Measurements from ENCODE around the gene NUP205. TPM values are rescaled to one million over a fixed set of nuclear protein-coding genes. Genes with fewer than 3 reads are reported as not detected.

The NUP205 gene
- polyA plus RNA-seq, 12 donors = 21.9 to 42.9 (median 36.1) TPM; not detected in 1

DNA sequence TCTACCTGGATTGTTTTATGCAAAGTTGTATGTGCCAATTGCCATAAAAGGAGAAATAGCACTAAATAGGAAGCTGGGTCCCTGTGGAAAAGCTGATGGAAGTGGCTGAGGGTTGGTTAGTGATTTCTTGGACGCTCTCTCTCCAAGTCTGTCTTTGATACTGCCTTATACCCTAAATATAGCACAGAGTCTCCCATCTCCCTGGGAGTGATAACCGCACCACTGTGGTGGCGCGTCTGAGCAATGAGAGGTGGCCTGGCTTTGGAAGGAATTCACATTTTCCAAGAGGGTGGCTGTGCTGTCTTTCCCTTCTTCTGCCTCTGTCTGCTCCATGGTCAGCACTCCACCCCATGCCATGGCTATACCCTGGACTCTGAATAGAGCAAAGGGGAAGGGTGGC, 135.8 kb downstream of the NUP205 start:
- DNase-seq = no peak

DNA sequence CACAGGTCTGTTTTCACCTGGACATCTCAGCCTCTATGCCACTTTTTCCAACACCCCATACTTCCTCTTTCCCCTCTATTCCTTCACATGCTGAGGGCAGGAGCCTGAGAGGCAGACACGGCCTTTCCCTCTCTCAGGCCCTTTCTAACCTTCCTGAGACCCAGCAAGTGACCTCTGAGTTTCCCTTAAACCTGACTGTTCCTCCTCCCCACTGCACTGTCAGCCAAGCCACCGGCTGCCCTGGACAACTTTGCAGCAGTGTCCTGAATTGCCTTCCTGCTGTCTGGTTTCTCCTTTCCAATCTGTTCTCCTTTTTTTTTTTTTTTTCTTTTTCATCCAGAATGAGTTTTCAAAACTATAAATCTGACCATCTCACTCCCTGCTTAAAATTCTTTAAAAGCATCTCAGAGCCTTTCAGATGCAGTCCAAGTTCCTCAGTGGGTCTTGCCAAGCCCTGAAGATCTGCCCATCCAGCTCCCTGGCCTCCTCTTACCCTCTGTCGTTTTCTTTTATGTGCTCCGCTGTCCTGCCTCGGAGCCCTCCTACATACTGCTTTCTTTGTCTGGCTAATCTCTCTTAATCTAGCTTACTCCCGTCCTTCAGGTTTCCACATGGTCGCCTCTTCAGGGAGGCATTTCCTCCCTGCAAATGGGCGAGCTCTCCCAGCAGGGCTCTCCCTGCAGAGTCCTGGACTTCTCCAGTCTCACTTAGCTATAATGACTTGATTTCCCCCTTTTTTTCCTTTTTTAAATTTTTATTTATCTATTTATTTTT, 139.7 kb downstream of the NUP205 start:
- DNase-seq = no peak

Other genes starting within 250 kb of the NUP205 start
- gene CNOT4, start 47.8 kb upstream of the NUP205 start, polyA plus RNA-seq (ENCODE audit: insufficient read length in 12 of 12) = 10 to 100 TPM in 11 of 12 donors, not detected in 1; 23.5 to 37.7 (median 25.3) TPM
- 100 to 1,000 TPM in 1 of 12 donors, 10 to 100 TPM in 11; 41.6 to 192 (median 52.0) TPM for gene STMP1, start 104.6 kb downstream of the NUP205 start, polyA plus RNA-seq (ENCODE audit: insufficient read length in 12 of 12)
- gene SLC13A4, start 170.3 kb downstream of the NUP205 start, polyA plus RNA-seq (ENCODE audit: insufficient read length in 12 of 12) = 1 to 10 TPM in 8 of 12 donors, under 1 TPM in 2, not detected in 2; 0.37 to 4.6 (median 2.2) TPM
- under 1 TPM in 8 of 12 donors, not detected in 4; 0.12 to 0.49 (median 0.31) TPM for gene FAM180A, start 190.9 kb downstream of the NUP205 start, polyA plus RNA-seq (ENCODE audit: insufficient read length in 12 of 12)

Data from muscle of arm (tissue), 12 donors.